ENCODE results near the gene ITGB1.

The ITGB1 gene

DNA sequence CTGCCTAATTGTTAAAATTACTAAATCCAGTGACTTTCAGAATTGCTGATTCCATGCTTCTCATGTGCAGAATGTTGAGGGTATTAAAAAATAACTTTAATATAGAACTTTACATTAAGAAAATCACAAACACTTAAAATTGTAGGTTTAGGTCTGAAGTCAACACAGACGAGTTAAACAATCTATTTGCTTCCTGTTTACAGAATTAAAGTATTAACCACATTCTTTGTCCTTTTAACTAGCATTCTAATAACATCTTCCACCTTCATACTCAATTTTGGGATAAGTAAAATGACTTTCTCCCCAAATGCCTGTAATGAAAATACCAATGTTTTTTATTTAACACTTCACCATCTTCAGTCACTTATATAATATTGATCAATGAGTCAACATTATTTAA, 2.2 kb downstream of the ITGB1 start:
- no peak for DNase-seq (ENCODE audit: low read depth in 2 of 2)

GRCh38 chr10:32955299-32955772, 2.7 kb downstream of the ITGB1 start:
- no peak for DNase-seq (ENCODE audit: low read depth in 2 of 2)

DNA sequence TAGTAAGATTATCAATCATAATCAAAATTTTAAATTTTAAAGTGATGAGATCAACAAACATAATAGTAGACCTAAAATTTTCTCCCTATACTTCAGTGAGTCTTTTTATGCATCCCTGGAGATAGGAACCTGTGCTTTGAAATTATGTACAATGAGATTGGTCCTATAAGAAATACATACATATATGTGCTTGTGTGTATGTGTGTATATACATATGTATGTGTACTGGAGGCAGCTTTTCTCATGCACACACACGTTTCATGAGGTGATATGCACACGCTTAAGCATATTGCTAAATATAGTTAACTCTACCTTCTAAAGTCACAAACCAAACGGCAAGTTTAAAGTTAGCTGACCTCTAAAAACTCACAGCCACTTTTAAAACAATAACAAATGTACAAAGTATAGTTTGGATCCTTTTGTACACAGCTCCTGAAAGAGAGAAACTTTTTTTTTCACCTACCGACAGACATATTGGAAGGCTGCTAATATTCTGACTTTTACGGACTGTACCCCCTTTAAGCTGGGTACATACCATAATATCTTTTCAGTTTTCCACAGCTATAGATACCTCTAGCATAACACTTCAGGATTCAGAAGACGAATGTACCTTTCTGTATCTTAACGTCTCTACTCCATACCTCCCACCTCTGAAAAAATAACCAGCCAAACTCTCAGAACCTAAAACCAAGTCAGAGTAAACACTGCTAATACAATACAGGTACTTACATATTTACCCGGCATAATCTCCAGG, 3.3 kb downstream of the ITGB1 start:
- DNase-seq (ENCODE audit: low read depth in 2 of 2), result no peak

DNA sequence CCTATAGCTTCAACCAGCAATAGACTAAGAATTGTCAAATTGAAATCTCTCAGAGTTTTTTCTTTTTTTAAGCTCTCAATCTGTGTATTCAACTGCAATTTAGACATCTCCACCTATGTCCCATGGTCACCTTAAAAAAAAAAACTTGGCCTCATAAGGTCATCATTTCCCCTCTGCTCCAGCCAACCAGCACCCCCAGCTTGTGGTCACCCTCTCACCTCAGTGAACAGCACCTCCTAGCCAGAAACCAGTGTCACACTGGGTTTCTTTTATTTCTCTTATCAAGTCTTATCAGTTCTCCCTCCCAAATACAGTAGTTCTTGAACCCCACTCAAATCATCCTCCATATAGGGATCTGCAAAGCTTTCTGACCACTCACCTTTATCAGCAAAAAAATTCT, 4.0 kb downstream of the ITGB1 start:
- no peak for DNase-seq (ENCODE audit: low read depth in 2 of 2)

DNA sequence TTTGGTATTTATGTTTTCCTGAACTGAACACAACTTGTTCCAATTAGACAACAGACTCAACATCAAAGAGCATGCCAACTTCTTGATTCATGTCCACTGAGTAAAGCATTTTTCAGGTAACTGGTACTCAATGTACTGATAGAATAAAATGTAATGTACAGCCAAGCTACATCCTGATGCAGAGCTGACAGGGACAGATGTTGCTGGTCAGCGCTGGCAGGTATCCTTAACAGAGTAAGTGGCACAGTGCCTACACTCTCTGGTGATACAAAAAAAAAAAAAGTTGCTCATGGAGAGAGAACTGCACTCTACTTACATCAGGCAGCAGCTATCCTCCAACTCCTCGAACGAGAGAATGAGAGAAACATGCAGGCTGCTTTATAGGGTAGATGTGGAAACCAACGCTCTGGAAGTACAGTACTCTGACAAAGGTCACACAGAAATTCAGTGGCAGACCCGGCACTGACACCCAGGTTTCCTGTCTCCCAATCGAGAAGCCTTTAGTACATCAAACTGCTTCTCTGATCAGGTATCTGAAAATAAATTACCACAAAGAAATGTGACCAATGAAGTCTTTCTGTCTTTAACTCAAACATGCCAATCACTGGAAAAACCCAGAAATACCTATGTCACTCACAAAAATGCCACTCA, 4.6 kb downstream of the ITGB1 start:
- no peak for DNase-seq (ENCODE audit: low read depth in 2 of 2)

DNA sequence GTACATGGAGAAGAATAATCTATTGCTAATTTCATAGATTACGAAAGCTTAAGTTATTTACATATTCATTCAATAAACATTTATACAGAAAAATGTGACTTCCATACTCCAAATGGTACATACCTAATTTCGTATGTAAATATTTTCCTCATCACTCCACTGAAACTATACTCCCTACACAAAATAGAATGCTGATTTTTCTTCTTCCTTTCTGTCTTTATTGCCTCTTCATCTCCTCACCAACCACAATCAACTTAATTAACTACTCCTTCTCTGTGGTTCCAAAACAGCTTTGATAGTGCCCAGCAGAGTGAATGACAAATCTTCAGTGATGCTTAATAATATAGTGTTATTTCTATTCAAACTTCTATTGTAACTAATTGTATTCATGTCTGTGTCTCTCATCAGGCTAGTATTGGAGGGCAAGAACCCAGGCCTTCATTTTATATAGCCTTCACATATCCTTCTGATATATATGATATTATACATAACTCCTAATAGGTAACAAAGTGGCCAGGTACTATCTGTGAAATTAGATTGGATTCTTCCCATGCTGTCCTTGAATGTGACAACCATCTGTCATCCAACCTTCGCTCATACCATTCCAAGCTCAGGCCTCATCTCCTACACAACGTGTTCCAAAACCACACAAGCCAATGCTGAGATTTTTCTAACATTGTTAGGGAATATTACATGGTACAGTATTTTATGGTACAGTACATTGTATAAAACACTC, 5.3 kb downstream of the ITGB1 start:
- no peak for DNase-seq (ENCODE audit: low read depth in 2 of 2)

GRCh38 chr10:32952094-32952493, 5.9 kb downstream of the ITGB1 start:
- no peak for DNase-seq (ENCODE audit: low read depth in 2 of 2)

DNA sequence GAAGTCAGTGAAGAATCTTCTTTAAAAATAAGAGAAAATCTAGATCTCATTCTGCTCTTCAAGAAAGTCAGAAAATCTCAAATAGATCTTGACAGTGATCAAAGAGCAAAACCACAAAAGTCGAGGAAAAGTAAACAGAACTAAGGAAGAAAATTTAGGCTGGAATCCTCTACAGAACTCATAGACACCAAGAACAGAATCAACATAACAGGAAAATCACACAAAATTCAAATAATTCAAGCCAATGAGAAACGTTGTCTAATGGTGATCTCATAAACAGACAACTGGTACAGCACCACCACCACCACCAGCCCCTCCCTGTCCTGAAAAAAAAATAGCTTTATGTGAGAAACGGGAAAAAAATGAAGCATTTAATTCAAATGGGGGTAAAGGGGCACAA, 6.9 kb downstream of the ITGB1 start:
- DNase-seq (ENCODE audit: low read depth in 2 of 2), result no peak

- no peak for DNase-seq (ENCODE audit: low read depth in 2 of 2)
Measured at GRCh38 chr10:32950591-32951108, 7.4 kb downstream of the ITGB1 start.

GRCh38 chr10:32949221-32949678, 8.8 kb downstream of the ITGB1 start:
- DNase-seq (ENCODE audit: low read depth in 2 of 2), result no peak

DNA sequence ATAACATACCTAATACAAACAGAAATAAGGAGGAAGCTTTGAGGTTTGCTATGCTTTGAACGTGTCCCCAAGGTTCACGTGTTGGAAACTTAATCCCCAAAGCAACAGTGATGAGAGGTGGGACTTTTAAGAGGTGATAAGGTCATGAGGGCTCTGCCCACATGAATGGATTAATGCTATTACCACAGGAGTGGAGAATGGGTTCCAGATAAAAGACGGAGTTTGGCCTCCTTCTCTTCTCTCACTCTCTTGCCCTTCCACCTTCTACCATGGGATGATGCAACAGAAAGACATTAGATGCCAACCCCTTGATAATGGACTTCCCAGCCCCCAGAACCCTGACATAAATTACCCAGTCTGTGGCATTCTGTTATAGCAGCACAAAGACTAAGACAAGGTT, 9.6 kb downstream of the ITGB1 start:
- DNase-seq (ENCODE audit: low read depth in 2 of 2), result no peak

DNA sequence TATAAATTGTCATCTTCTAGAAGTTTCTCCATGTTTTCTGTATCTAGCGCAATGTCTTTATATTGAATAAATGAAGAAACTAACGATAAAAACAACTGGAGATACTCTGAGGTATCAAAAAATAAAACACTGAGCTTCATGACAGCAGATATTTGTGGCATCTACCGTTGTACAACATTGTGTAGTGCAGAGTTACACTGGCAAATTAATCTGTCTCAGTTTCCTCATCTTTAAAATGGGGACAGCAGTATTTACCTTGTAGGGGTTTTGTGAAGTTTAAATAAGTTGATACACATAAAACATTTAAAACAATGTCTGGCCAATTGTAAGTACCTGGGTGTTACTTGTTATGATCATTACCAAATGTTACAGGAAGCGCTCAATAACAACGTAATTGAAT, 10.4 kb downstream of the ITGB1 start:
- DNase-seq (ENCODE audit: low read depth in 2 of 2), result no peak

DNA sequence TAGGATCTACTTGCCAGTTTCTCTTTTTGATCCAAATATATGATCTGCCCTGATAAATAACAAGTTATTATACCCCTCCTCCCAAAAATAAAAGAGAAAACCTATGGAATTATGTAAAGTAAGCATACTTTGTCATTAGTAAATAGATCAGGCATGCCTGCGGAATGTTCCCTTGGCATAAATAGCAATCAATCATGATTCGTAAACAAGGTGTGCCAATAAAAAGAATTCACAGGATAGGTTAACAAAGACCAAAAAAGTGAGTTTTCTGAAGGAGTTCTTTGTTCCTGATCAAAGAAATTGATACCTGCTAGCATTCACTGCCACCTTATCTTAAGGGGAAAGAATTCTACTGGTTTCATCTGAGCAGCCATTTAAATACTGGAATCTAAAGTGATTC, 11.9 kb downstream of the ITGB1 start:
- DNase-seq (ENCODE audit: low read depth in 2 of 2), result no peak

DNA sequence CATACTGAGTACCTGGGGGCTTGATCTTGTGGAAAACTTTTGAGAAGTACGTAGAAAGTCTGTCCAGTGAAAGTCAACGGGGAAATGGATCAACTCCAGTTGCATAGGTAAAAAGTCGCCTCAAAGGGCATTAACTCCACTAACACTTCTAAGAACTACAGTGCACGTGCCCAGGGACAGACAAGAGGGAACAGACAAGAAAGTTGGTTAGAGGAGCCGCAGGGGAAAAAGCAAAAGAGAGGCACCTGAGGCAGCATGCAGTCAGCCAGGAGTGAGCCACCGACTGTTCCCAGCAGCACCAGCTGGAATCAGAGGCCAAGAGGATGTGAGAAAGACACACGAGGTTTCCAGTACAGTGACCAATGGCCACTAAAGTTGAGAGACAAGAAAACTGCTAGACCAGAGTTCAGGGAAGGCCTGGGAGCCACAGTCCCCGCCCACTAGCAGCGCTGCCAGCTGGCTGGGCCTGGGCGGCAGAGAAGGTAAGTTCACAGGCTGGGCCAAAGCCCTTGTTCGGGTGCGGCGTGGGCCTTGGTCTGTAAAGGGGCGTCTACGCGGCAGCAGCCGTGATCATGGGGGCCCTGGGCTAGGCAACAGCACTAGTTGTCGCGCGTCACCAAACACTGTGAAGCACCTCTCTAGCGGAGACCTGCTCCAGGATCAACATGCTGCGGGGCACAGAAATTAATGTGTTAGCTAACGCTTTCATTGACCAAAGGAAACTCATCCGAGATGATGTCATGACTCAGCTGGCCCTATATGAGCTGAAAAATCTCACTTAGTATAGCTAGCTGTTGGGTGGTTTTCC, 14.0 kb downstream of the ITGB1 start:
- no peak for DNase-seq (ENCODE audit: low read depth in 2 of 2)

DNA sequence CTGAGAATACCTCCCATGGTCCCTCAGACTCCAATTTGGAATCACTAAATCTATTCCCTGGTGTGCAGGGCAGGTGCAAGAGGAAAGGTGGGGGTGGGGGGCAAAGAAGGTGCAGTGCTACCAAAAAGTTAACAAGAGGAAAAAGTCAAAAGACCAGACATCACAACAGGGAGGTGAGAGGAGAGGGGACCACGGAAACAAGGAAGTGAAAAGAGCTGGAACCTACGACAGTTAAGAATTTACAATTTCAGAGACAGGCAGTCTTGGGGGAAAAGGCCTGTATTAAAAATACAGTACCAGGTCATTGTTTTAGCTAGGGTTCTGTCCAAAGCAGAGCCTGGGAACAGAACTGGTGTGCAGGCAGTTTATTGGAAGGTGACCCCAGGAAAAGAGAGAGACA, 14.6 kb downstream of the ITGB1 start:
- DNase-seq (ENCODE audit: low read depth in 2 of 2), result no peak

GRCh38 chr10:32942081-32942480, 15.9 kb downstream of the ITGB1 start:
- DNase-seq (ENCODE audit: low read depth in 2 of 2), result no peak

GRCh38 chr10:32941357-32941756, 16.7 kb downstream of the ITGB1 start:
- DNase-seq (ENCODE audit: low read depth in 2 of 2), result no peak

DNA sequence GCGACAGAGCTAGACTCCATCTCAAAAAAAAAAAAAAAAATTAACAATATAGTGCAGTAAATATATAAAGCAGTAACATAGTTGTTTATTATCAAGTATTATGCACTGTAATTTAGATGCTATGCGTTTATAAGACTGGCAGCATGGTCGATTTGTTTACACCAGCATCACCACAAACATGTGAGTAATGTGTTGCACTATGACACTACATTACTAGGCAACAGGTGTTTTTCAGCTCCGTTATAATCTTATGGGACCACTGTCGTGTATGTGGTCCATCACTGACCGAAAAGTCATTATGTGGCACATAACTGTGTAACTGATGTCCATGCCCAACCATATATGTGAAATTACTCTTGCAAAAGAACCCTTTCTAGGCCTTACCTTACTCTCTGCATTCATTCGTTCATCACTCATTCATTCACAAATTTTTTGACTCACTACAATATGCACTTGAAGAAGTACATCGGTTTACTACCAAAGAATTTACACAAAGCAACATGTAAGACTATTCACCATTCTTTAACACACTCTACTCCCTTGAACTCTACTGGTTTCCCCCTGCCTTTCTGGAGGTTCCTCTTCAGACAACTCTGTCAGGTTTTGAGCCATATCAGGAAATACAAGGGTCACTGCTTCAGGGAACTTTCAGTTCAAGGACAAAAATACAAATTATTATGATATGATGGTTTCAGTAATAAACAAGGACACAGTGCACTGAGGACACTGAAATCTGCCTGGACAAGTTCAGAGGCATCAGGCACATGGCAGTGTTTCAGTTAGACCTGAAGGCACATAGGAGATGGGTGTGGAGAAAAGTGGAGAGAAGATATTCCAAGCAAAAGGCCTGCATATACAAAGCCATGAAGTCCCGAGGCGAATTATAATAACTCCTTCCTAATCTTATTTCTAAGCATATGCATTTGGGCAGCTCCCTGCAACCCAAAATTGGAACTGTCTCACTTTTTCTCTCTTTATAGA, 17.4 kb downstream of the ITGB1 start:
- DNase-seq (ENCODE audit: low read depth in 2 of 2), result no peak

GRCh38 chr10:32939296-32940111, 18.5 kb downstream of the ITGB1 start:
- DNase-seq (ENCODE audit: low read depth in 2 of 2), result no peak

Measured in activated CD8-positive, alpha-beta memory T cell treated with anti-CD3 and anti-CD28 coated beads for 4 hours (primary cell).